H1 (cell line): ENCODE measurements around the gene PFKP. TPM values are rescaled to one million over a fixed set of nuclear protein-coding genes. Genes with fewer than 3 reads are reported as not detected.

Experiments used
- CTCF ChIA-PET: fragments of 300-600 bp; sonication (Branson Sonifier 250); formaldehyde crosslinking; loops from one replicate; lab custom pipeline; 2021; ENCODE audit not compliant: partially characterized antibody; lab: Charles Lee
- POLR2A ChIA-PET: fragments of 300-600 bp; sonication (Branson Sonifier 250); formaldehyde crosslinking; loops from one replicate; lab custom pipeline; 2021; ENCODE audit warnings: inconsistent platforms; ENCODE audit not compliant: partially characterized antibody; lab: Charles Lee
- DNase-seq, 2 experiments: peaks; one replicate each; pipeline versions ENCODE4 v3.0.0 to v3.0.0-alpha.2; 2010 to 2022; ENCODE audit warnings: low spot score in 2 of 2, low read depth in 1 of 2, mixed read lengths in 1 of 2
- FAIRE-seq: peaks from 2 replicates; lab custom pipeline; 2011; peaks lifted over from hg19 to GRCh38; lab: Jason Lieb, UNC
- H2AFZ ChIP-seq: 2 replicates; pipeline ENCODE4 v1.8.1; 2012; ENCODE audit warnings: low read length, inconsistent platforms
- H2AK5ac ChIP-seq: 2 replicates; pipeline ENCODE4 v1.6.1; 2013; ENCODE audit warnings: low read depth, low read length
- H2BK120ac ChIP-seq: replicated peaks from 2 replicates; pipeline ENCODE3; 2013; ENCODE audit warnings: low read depth, low read length, inconsistent platforms
- H2BK12ac ChIP-seq: 2 replicates; pipeline ENCODE4 v1.6.1; 2013; ENCODE audit warnings: low read depth, low read length
- H2BK15ac ChIP-seq: 2 replicates; pipeline ENCODE4 v1.6.1; 2013; ENCODE audit warnings: low read length
- H2BK20ac ChIP-seq: 2 replicates; pipeline ENCODE4 v1.6.1; 2013; ENCODE audit warnings: low read length
- H2BK5ac ChIP-seq: 2 replicates; pipeline ENCODE4 v1.6.1; 2013; ENCODE audit warnings: low read depth, low read length
- H3K14ac ChIP-seq: 2 replicates; pipeline ENCODE4 v1.6.1; 2013; ENCODE audit warnings: inconsistent platforms; ENCODE audit not compliant: insufficient read length
- H3K18ac ChIP-seq: 2 replicates; pipeline ENCODE4 v1.6.1; 2013; ENCODE audit warnings: low read length; ENCODE audit errors: extremely low read depth
- H3K23ac ChIP-seq: 2 replicates; pipeline ENCODE4 v1.6.1; 2013; ENCODE audit warnings: inconsistent platforms; ENCODE audit not compliant: insufficient read length
- H3K23me2 ChIP-seq: 2 replicates; pipeline ENCODE4 v1.6.1; 2013; ENCODE audit warnings: low read depth, low read length
- H3K27ac ChIP-seq: 2 replicates; pipeline ENCODE4 v1.6.1; 2011; ENCODE audit warnings: low read depth, low read length, inconsistent platforms
- H3K27me3 ChIP-seq, 4 experiments: replicated peaks in 1 of 4; 1 replicate in 1 of 4; 2 replicates in 3 of 4; pipeline versions ENCODE4 v1.6.1 to v1.8.1; 2011 to 2013; ENCODE audit warnings: low read length in 3 of 4, mild to moderate bottlenecking in 3 of 4, inconsistent platforms in 2 of 4, mixed read lengths in 2 of 4, moderate library complexity in 1 of 4; ENCODE audit not compliant: control insufficient read depth in 3 of 4, insufficient read depth in 3 of 4; ENCODE audit errors: extremely low read depth in 1 of 4
- H3K36me3 ChIP-seq, 4 experiments: 2 replicates each; pipeline versions ENCODE4 v1.6.1 to v1.8.1; 2011 to 2013; ENCODE audit warnings: mild to moderate bottlenecking in 4 of 4, low read length in 3 of 4, moderate library complexity in 2 of 4, control low read depth in 1 of 4, inconsistent platforms in 1 of 4; ENCODE audit not compliant: insufficient read depth in 4 of 4, control insufficient read depth in 2 of 4
- H3K4ac ChIP-seq: replicated peaks from 2 replicates; pipeline ENCODE3; 2013; ENCODE audit warnings: low read length, low read depth, mixed read lengths, inconsistent platforms; ENCODE audit not compliant: insufficient read length
- H3K4me1 ChIP-seq, 4 experiments: replicated peaks in 1 of 4; 1 replicate in 1 of 4; 2 replicates in 3 of 4; pipeline versions ENCODE4 v1.6.1 to v1.8.1; 2011 to 2013; ENCODE audit warnings: low read length in 3 of 4, inconsistent platforms in 2 of 4, mixed read lengths in 1 of 4; ENCODE audit not compliant: insufficient read depth in 4 of 4, control insufficient read depth in 3 of 4
- H3K4me2 ChIP-seq, 2 experiments: 2 replicates each; pipeline versions ENCODE4 v1.6.1 to v1.8.1; 2011 to 2013; ENCODE audit warnings: low read depth in 2 of 2, low read length in 2 of 2, control low read depth in 1 of 2, inconsistent platforms in 1 of 2, mild to moderate bottlenecking in 1 of 2; ENCODE audit not compliant: insufficient read depth in 1 of 2
- H3K4me3 ChIP-seq, 4 experiments: fragments of 200-600, 300-600 bp in 1 of 4; sonication (generic), shearing (Covaris generic), sonication (Bioruptor Twin) in 1 of 4; 2 replicates each; pipeline versions ENCODE4 v1.5.1 to v1.8.1; 2011 to 2016; ENCODE audit warnings: low read length in 4 of 4, low read depth in 3 of 4, control low read depth in 2 of 4, inconsistent platforms in 2 of 4, mild to moderate bottlenecking in 2 of 4, mixed read lengths in 1 of 4, moderate library complexity in 1 of 4; ENCODE audit not compliant: insufficient read depth in 2 of 4; ENCODE audit errors: extremely low read depth in 1 of 4
- H3K56ac ChIP-seq: replicated peaks from 2 replicates; pipeline ENCODE3; 2013; ENCODE audit warnings: low read depth, mild to moderate bottlenecking, mixed read lengths, low read length, inconsistent platforms; ENCODE audit not compliant: insufficient read length
- H3K79me1 ChIP-seq: 2 replicates; pipeline ENCODE4 v1.6.1; 2013; ENCODE audit warnings: low read depth, low read length, control low read depth
- H3K79me2 ChIP-seq, 2 experiments: 2 replicates each; pipeline versions ENCODE4 v1.6.1 to v1.8.1; 2012 to 2013; ENCODE audit warnings: low read length in 2 of 2, mild to moderate bottlenecking in 2 of 2, inconsistent platforms in 1 of 2; ENCODE audit not compliant: insufficient read depth in 2 of 2, control insufficient read depth in 1 of 2
- H3K9ac ChIP-seq, 4 experiments: replicated peaks in 1 of 4; 1 replicate in 1 of 4; 2 replicates in 3 of 4; pipeline versions ENCODE4 v1.6.1 to v1.8.1; 2011 to 2013; ENCODE audit warnings: low read depth in 3 of 4, low read length in 3 of 4, control low read depth in 2 of 4, mild to moderate bottlenecking in 2 of 4, moderate library complexity in 2 of 4, inconsistent platforms in 1 of 4; ENCODE audit errors: extremely low read depth in 1 of 4
- H3K9me3 ChIP-seq, 2 experiments: 2 replicates each; pipeline versions ENCODE4 v1.6.1 to v1.8.1; 2012 to 2013; ENCODE audit warnings: mild to moderate bottlenecking in 2 of 2, moderate library complexity in 2 of 2, control low read depth in 1 of 2, inconsistent platforms in 1 of 2, low read depth in 1 of 2, low read length in 1 of 2, mixed read lengths in 1 of 2; ENCODE audit not compliant: insufficient read depth in 2 of 2
- H4K20me1 ChIP-seq, 2 experiments: replicated peaks in 1 of 2; 2 replicates each; pipeline versions ENCODE3 to v1.8.1; 2011 to 2013; ENCODE audit warnings: inconsistent platforms in 2 of 2, low read length in 2 of 2, mild to moderate bottlenecking in 1 of 2; ENCODE audit not compliant: insufficient read depth in 2 of 2, control insufficient read depth in 1 of 2
- H4K5ac ChIP-seq: 2 replicates; pipeline ENCODE4 v1.6.1; 2013; ENCODE audit warnings: low read length, low read depth, mixed read lengths, inconsistent platforms; ENCODE audit not compliant: insufficient read length
- H4K8ac ChIP-seq: 2 replicates; pipeline ENCODE4 v1.8.0; 2013; ENCODE audit warnings: mild to moderate bottlenecking, moderate library complexity, low read length, inconsistent platforms; ENCODE audit not compliant: insufficient read depth; ENCODE audit errors: extremely low read depth
- H4K91ac ChIP-seq: replicated peaks from 2 replicates; pipeline ENCODE3; 2013; ENCODE audit warnings: low read length, mixed read lengths, inconsistent platforms; ENCODE audit not compliant: insufficient read length
- CHD2 ChIP-seq: IDR thresholded peaks from 2 replicates; pipeline ENCODE4 v1.6.1; 2012; ENCODE audit warnings: low read length, improper control_type of control experiment
- GTF2F1 ChIP-seq: IDR thresholded peaks from 2 replicates; pipeline ENCODE4 v1.6.1; 2012; ENCODE audit warnings: low read depth, low read length, improper control_type of control experiment, borderline replicate concordance
- TAF1 ChIP-seq: IDR thresholded peaks from 2 replicates; pipeline ENCODE4 v1.6.1; 2011; ENCODE audit warnings: mild to moderate bottlenecking, low read depth, low read length
- WGBS, 2 experiments: shearing (Covaris generic) in 1 of 2; methylation state at CpG; one replicate each; pipeline versions ENCODE4 v1.1.6 to v1.1.7; 2013 to 2015; ENCODE audit warnings: low lambda C conversion rate in 2 of 2, mixed read lengths in 2 of 2, inconsistent platforms in 1 of 2, low coverage in 1 of 2, missing lambda C conversion rate in 1 of 2; ENCODE audit not compliant: insufficient replicate concordance in 2 of 2, insufficient coverage in 1 of 2, insufficient read length in 1 of 2; ENCODE audit errors: extremely low coverage in 1 of 2, missing lambda C conversion rate in 1 of 2; 5-methylcytosine and 5-hydroxymethylcytosine counted together
- polyA plus RNA-seq, 7 experiments: library from polyadenylated mRNA; depleted of rRNA in 3 of 7; stranded (reverse) in 5 of 7; unstranded in 2 of 7; fragments of >200 nt in 5 of 7; fragments of 200-250 nt in 2 of 7; gene quantifications; 1 replicate in 5 of 7; 2 replicates in 1 of 7; 4 replicates in 1 of 7; pipeline versions ENCODE4 v1.2.1 to v1.2.3, GENCODE V29; 2011 to 2013; ENCODE audit warnings: missing spikeins in 2 of 7, mixed read lengths in 2 of 7
- total RNA-seq: library from RNA; stranded (reverse); fragmentation: NEBNext Ultra II Directional; extraction: Animal tissue kit (Norgen Biotek cat#: 25700); gene quantifications from 2 replicates; pipeline ENCODE4 v1.2.1, GENCODE V29; 2021

PFKP gene
- total and polyA plus RNA-seq, 2 of the 8 experiments (the other 6 are each of a cell fraction or from before 2014, with no cell fraction given), result 51.2 to 128 TPM

DNA sequence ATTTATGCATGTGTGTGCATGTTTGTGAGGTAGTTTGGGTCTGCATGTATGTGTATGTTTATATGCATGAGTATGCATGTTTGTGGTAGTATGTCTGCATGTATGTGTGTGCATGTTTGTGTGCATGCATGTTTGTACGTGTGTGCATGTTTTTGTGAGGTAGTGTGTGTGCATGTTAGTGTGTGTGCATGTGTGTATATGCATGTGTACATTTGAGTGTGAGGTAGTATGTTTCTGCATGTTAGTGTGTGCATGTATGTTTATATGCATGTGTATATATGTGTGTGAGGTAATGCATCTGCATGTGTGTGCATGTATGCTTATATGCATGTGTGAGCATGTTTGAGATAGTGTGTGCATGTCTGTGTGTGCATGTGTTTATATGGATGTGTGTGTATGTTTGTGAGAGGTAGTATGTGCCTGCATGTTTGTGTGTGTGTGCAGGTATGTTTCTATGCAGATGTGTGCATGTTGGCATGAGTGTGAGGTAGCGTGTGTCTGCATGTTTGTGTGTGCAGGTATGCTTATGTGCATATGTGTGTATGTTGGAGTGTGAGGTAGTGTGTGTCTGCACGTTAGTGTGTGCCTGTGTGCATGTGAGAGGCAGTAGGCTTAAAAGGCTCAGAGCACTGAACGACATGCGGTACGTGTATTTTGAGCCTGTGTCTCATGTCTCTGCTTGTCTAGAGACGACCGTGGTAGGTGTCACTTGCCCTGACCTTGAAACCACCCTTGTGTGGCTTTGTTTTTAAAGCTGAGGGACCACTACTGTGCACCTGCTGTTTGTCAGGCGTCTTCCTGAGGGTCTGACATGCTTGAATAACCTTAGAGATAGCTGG, 43.7 kb downstream of the PFKP start:
- Histone ChIP-seq H3K36me3 (peaks cover 26 to 78% (median 59%) of the 10 kb centered on the region in 4 experiments), H3K18ac (no peak overlapping the region), H2BK15ac (no peak overlapping the region), H3K4me1 (no peaks in the 10 kb centered on the region), H3K4me3 (no peak overlapping the region), H3K9ac (no peak overlapping the region; a peak in 3 of 7 replicates), H3K27me3 (no peaks in the 10 kb centered on the region), H2AK5ac (0 out of 2 replicates have a peak overlapping the region, but pooled peaks have one; percentile 16), H2BK120ac (peak overlapping the region; percentile 83), H3K23me2 (no peaks in the 10 kb centered on the region; the same call in 1 of the 2 replicates), H3K27ac (no peak overlapping the region), H3K9me3 (no peaks in the 10 kb centered on the region), H2BK12ac (no peak overlapping the region; the same call in 1 of the 2 replicates), H2BK5ac (0 out of 2 replicates have a peak overlapping the region, but pooled peaks have one; percentile 3), H3K4me2 (no peak overlapping the region), H3K79me1 (peaks cover 6% of the 10 kb centered on the region), H4K91ac (no peak overlapping the region), H3K56ac (no peak overlapping the region), H2AFZ (no peak overlapping the region), H4K20me1 (peaks cover 4 to 15% of the 10 kb centered on the region in 2 experiments), H3K23ac (no peak overlapping the region), H2BK20ac (no peak overlapping the region), H3K14ac (no peak overlapping the region), H3K4ac (no peak overlapping the region), H4K5ac (no peak overlapping the region), H4K8ac (no peak overlapping the region), H3K79me2 (0 out of 4 replicates have a peak, but pooled peaks cover 0 to 3% of the 10 kb centered on the region in 2 experiments)
- TF ChIP-seq CHD2 (no peak), TAF1 (no peak), GTF2F1 (no peak)
- DNase-seq, result no peak
- 95% methylated on average over 9 of the region's 9 CpGs; no CpG with 5 or more reads in 1 of the 2 experiments for WGBS, 2 experiments
- ChIA-PET POLR2A (interaction anchor here (1.0 to 3.9 kb wide), 3 partner anchors 9 to 43 kb away, joined by 3 to 18 read pairs (median 3); no protein-coding TSS in a partner anchor), CTCF (interaction anchor here (1.0 kb wide), 1 partner anchor 9 kb away, joined by 3 read pairs; no protein-coding TSS in a partner anchor)
- no peak for FAIRE-seq
